Measurements from ENCODE around the gene ADGRG2.

Gene ADGRG2, protein sequence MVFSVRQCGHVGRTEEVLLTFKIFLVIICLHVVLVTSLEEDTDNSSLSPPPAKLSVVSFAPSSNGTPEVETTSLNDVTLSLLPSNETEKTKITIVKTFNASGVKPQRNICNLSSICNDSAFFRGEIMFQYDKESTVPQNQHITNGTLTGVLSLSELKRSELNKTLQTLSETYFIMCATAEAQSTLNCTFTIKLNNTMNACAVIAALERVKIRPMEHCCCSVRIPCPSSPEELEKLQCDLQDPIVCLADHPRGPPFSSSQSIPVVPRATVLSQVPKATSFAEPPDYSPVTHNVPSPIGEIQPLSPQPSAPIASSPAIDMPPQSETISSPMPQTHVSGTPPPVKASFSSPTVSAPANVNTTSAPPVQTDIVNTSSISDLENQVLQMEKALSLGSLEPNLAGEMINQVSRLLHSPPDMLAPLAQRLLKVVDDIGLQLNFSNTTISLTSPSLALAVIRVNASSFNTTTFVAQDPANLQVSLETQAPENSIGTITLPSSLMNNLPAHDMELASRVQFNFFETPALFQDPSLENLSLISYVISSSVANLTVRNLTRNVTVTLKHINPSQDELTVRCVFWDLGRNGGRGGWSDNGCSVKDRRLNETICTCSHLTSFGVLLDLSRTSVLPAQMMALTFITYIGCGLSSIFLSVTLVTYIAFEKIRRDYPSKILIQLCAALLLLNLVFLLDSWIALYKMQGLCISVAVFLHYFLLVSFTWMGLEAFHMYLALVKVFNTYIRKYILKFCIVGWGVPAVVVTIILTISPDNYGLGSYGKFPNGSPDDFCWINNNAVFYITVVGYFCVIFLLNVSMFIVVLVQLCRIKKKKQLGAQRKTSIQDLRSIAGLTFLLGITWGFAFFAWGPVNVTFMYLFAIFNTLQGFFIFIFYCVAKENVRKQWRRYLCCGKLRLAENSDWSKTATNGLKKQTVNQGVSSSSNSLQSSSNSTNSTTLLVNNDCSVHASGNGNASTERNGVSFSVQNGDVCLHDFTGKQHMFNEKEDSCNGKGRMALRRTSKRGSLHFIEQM

DNA sequence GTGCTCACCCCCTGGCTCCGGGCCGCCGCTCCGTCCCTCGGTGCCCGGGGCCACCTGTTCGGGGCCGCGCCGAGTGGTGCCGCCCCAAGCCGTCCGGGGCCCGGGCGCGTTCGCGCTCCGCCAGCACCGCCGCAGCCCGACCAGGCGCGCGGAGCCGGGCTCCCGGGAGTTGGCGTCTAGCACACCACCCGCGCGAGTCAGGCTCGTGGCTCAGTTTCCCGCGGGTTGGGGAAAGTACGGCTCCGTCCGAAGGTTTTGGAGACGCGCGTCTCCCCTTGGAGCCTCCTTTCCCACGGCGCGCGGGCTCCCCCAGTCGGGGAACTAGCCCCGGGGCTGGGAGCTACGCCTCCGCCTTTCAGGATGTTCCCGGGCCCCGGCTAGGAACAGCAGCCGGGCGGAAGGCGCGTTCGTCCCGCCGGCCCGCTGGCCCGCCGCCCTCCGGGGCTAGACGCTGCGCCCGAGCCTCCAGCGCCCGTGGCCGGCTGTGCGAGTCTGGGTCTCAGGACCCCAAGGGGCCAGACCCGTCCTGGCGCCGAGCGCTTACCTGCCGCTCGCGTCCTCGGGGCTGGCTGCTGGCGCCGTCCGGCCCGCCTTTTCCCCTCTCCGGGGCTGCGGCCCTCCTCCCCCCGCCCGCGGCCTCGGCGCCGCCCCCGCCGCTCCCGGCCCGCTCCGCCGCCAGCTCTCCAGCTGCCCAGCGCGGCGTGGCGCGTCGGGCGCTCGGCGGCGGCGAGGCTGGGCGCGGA lies at the start of gene ADGRG2:
TSS of gene ADGRG2 (minus strand) at position 571 of the 743 bp plus-strand sequence. CDS start 53,634 bp downstream, outside the sequence.
- no peak for TF ChIP-seq ISL1 (CRISPR knock-in tag; IDR thresholded peaks at IDR 0.05)
- TF ChIP-seq ESRRG (CRISPR knock-in tag; IDR thresholded peaks at IDR 0.05) = no peak
- TF ChIP-seq, protein P1, sequence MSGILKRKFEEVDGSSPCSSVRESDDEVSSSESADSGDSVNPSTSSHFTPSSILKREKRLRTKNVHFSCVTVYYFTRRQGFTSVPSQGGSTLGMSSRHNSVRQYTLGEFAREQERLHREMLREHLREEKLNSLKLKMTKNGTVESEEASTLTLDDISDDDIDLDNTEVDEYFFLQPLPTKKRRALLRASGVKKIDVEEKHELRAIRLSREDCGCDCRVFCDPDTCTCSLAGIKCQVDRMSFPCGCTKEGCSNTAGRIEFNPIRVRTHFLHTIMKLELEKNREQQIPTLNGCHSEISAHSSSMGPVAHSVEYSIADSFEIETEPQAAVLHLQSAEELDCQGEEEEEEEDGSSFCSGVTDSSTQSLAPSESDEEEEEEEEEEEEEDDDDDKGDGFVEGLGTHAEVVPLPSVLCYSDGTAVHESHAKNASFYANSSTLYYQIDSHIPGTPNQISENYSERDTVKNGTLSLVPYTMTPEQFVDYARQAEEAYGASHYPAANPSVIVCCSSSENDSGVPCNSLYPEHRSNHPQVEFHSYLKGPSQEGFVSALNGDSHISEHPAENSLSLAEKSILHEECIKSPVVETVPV (CRISPR knock-in tag; IDR thresholded peaks at IDR 0.05) = no peak
- no peak for TF ChIP-seq ARNTL (CRISPR knock-in tag; IDR thresholded peaks at IDR 0.05; ENCODE audit: borderline replicate concordance, low read depth)
- no peak for TF ChIP-seq OSR1 (CRISPR knock-in tag; IDR thresholded peaks at IDR 0.05)
- TF ChIP-seq, protein P2, sequence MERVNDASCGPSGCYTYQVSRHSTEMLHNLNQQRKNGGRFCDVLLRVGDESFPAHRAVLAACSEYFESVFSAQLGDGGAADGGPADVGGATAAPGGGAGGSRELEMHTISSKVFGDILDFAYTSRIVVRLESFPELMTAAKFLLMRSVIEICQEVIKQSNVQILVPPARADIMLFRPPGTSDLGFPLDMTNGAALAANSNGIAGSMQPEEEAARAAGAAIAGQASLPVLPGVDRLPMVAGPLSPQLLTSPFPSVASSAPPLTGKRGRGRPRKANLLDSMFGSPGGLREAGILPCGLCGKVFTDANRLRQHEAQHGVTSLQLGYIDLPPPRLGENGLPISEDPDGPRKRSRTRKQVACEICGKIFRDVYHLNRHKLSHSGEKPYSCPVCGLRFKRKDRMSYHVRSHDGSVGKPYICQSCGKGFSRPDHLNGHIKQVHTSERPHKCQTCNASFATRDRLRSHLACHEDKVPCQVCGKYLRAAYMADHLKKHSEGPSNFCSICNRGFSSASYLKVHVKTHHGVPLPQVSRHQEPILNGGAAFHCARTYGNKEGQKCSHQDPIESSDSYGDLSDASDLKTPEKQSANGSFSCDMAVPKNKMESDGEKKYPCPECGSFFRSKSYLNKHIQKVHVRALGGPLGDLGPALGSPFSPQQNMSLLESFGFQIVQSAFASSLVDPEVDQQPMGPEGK (CRISPR knock-in tag; IDR thresholded peaks at IDR 0.05; ENCODE audit: borderline replicate concordance) = no peak
- TF ChIP-seq ZC3H10 (CRISPR knock-in tag; IDR thresholded peaks at IDR 0.05) = no peak
- TF ChIP-seq ZNF8 (CRISPR knock-in tag; IDR thresholded peaks at IDR 0.05) = no peak
- TF ChIP-seq BACH2 (CRISPR knock-in tag; IDR thresholded peaks at IDR 0.05; ENCODE audit: borderline replicate concordance) = no peak
- peak; percentile 59 for ATAC-seq

DNA sequence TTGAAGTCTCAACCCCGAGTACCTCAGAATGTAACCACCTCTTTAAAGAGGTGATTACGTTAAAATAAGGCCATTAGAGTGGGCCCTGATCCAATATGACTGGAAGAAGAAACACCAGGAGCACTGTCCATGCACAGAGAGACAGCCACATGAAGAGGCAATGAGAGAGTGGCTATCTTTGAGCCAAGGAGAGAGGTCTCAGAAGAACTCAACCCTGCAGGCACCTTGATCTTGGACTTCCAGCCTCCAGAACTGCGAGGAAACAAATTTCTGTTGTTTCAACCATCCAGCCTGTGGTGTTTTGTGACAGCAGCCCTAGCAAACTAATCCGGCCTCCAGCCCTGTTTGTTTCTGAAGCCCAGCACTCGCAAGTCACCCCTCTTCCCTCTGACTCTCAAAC lies 46.3 kb upstream of the ADGRG2 start:
- TF ChIP-seq, protein P3, sequence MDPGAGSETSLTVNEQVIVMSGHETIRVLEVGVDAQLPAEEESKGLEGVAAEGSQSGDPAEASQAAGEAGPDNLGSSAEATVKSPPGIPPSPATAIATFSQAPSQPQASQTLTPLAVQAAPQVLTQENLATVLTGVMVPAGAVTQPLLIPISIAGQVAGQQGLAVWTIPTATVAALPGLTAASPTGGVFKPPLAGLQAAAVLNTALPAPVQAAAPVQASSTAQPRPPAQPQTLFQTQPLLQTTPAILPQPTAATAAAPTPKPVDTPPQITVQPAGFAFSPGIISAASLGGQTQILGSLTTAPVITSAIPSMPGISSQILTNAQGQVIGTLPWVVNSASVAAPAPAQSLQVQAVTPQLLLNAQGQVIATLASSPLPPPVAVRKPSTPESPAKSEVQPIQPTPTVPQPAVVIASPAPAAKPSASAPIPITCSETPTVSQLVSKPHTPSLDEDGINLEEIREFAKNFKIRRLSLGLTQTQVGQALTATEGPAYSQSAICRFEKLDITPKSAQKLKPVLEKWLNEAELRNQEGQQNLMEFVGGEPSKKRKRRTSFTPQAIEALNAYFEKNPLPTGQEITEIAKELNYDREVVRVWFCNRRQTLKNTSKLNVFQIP (CRISPR knock-in tag; IDR thresholded peaks at IDR 0.05; ENCODE audit: borderline replicate concordance, low read depth) = no peak
- TF ChIP-seq TOX (CRISPR knock-in tag; IDR thresholded peaks at IDR 0.05; ENCODE audit: borderline replicate concordance) (no peak), PPARA (CRISPR knock-in tag; IDR thresholded peaks at IDR 0.05; ENCODE audit: borderline replicate concordance) (no peak), ARNTL (CRISPR knock-in tag; IDR thresholded peaks at IDR 0.05; ENCODE audit: borderline replicate concordance, low read depth) (no peak), CSDC2 (CRISPR knock-in tag; IDR thresholded peaks at IDR 0.05) (no peak), ZC3H10 (CRISPR knock-in tag; IDR thresholded peaks at IDR 0.05) (no peak), TCF4 (CRISPR knock-in tag; IDR thresholded peaks at IDR 0.05; ENCODE audit: borderline replicate concordance) (no peak), ZNF565 (CRISPR knock-in tag; conservative IDR thresholded peaks at IDR 0.05; ENCODE audit: low read depth) (no peak), OSR1 (CRISPR knock-in tag; IDR thresholded peaks at IDR 0.05) (no peak), RARB (CRISPR knock-in tag; IDR thresholded peaks at IDR 0.05) (no peak), BACH2 (CRISPR knock-in tag; IDR thresholded peaks at IDR 0.05; ENCODE audit: borderline replicate concordance) (no peak), ZNF8 (CRISPR knock-in tag; IDR thresholded peaks at IDR 0.05) (no peak), ESRRG (CRISPR knock-in tag; IDR thresholded peaks at IDR 0.05) (no peak)
- TF ChIP-seq, protein P1 (CRISPR knock-in tag; IDR thresholded peaks at IDR 0.05) = no peak
- TF ChIP-seq, protein P2 (CRISPR knock-in tag; IDR thresholded peaks at IDR 0.05; ENCODE audit: borderline replicate concordance) = no peak
- ATAC-seq = no peak

Measured in SK-N-SH treated with all-trans-retinoic acid at 6 μM for 48 hours (cell line).